ENCODE data around the gene GJC1.
"Not testable (repeated sequence)": the region's sequence is repeated elsewhere in the genome, so short reads cannot be mapped to it uniquely, and the experiment has no call there.

The GJC1 gene

DNA sequence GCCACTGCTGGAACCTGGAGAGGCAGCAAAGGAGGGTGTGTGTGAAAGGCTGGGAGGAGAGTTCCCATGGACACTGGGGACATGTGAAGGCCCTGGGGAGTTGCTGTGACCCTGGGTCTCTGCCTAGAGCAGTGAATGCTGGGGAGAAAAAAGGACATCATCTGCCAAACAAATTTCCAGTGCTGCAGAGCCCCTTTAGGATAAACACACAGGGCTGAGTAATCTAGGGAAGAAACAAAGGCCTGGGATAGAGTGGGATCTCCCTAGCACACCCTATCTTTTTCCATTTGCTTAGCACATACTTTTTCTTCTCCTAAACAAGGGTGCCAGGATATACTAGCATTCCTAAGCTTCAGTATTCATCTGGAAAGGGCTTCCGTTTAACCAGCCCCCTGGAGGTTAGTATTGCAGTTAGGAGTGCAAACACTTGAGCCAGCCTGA lies 14.3 kb upstream of the GJC1 start:
- DNase-seq: no peak

DNA sequence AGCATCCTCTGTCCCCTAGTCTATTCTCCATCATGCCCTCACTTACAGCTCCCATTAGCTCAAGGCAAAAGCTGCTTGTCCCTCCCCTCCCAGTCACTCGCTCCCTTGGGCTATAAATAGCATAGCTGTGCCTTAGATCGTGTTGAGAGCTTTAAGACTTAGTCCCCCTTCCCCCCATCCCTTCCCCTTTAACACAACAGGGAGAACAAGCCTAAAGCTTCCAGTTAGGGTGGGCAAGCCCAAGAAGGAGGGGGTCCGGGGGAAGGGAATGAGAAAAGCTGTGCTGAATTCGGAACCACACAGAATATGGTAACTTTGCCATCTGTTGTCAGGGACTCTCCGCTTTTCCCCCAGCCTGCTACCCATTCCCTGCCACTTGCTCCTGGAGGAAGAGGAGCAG lies 12.7 kb upstream of the GJC1 start:
- no peak for DNase-seq

DNA sequence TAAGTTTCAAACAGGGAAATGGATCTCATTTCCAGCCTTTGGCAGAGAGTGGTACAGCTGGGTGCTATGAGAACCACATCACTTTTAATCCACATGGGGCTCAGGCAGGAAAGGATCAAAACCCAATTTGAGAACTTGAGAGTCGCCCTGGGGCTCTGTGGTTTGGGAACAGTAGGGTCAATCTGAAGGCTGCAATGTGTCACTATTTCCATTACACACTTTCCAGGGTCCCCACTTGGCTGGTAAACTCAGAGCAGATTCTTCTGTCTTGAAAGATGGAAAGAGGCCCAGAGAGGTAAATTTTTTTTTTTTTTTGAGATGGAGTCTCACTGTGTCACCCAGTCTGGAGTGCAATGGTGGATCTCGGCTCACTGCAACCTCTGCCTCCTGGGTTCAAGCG lies 10.8 kb upstream of the GJC1 start:
- DNase-seq: no peak

DNA sequence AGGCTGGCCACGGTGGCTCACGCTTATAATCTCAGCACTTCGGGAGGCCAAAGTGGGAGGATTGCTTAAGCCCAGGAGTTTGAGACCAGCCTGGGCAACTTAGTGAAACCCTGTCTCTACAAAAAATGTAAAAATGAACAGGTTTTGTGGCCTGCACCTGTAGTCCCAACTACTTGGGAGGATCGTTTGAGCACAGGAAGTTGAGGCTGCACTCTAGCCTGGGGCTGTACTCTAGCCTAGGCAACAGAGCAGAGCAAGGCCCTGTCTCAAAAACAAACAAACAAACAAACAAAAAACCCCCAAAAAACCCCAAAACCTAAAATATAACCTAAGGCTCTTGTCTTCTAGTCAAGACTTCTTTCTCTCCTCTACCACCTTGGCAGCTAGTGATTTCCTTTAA lies 10.2 kb upstream of the GJC1 start:
- DNase-seq: no peak

DNA sequence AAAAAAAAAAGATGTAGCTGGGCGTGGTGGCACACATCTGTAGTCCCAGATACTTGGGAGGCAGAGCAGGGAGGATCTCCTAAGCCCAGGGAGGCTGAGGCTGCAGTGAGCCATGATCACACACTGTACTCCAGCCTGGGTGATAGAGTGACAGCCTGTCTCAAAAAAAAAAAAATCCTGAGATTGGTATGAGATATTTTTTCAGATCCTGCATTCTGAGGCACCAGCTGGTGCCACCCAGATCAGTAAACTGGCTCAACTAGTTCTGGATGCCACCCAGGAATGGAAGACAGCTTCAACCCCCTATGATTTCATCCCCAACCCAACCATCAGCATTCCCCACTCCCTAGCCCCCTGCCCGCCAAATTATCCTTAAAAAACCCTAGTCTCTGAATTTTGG lies 7.1 kb upstream of the GJC1 start:
- no peak for DNase-seq

DNA sequence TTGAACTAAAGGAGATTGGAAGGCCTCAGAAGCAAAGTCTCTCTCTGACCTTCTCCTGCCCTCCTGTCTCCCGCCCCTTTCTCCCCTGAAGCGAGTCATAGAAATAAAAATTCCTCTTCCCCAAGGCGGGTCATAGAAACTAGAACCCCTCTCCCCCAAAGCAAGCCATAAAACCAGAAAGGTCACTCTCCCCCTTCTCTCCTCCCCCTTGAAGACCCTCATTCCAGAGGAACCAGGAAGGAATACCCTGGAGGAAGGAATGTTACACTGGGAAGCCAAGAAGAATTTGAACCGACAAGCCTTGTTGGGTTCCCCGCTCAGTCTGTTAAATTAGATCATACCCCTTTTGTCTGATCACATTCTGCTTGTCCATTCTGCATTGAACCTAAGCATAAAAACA lies 2.7 kb upstream of the GJC1 start:
- no peak for DNase-seq

DNA sequence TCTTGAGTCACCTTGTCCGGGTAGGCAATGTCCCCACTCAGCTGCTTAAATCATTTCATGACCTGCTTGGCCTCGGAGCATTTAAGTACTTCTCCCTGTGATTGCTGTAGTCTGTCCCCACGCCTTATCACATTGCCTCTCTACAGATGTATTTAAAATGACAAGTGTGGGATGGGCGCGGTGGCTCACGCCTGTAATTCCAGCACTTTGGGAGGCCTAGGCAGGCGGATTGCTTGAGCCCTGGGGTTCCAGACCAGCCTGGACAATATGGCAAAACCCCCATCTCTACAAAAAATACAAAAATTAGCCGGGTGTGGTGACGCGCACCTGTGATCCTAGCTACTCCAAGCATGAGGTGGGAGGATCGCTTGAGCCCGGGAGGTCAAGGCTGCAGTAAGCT lies 1.3 kb upstream of the GJC1 start:
- no peak for DNase-seq

DNA sequence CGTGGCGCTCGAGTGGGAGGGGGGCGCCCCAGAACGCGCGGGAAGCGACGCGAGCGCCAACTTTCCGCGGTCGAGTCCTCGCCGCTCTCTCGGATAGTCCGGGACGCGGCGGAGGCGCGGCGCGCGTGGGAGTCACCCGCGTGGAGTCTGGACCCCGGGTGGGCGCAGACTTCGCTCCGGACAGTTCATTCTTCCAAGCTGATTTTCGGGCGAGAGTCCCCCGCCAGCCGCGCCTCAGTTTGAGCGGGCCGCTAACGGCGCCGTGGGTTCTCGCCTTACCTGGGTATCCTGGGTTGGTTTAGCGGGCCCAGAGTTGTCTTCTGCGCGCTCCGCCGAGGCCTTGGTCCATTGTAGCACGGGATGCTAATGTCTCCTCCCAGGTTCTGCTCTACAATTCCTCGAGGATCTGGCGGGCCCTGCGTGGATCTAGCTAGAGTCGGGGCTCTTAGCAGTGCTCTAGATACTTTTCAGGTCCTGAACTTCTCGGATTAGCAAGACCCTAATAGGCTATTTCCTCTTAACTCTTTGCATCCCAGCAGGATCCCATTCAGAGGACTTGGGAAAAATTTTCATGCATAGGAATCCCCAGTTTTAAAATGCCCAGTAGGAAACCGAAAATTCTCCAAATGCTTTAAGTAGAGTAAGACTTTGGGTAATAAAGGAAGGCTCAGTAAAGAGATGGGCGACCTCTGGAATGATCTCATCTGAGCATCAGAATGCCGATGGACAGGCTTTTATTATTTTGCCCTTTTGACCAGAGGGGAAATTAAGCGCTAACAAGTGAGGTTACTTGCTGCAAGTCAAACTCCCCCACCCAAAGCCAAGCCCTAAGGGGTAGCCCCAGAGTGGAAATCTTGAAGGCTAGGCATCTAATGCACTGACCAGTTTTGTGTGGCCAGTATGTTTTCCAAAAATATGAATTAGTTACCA lies 537 bp upstream of the GJC1 start:
- DNase-seq: no peak

DNA sequence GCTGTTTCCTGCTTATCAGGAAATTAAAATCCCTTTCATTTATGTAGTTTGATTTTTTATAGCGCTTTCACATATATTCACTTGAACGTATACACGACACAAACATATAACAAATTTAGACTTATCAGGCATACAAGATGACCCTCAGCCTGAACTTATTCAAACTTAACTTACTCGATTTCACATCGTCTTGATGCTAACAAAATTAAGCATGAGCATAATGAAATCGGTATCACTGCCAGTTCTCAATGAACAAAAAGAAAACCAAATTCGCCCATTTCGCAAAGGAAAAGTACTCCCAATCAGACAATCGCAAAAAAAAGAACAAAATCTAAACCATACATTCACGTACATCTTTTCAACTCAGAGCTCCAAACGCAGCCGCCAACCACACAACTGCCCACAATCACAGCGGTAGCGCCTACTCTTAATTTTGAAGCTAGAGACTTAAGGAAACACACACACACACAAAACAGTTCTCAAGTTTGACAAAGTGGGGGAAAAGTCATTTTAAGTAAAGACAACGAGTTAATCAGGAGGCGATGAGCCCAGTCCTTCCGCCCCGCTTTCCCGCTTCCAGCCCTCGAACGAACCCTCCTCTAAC lies 1.1 kb downstream of the GJC1 start:
- DNase-seq: no peak

DNA sequence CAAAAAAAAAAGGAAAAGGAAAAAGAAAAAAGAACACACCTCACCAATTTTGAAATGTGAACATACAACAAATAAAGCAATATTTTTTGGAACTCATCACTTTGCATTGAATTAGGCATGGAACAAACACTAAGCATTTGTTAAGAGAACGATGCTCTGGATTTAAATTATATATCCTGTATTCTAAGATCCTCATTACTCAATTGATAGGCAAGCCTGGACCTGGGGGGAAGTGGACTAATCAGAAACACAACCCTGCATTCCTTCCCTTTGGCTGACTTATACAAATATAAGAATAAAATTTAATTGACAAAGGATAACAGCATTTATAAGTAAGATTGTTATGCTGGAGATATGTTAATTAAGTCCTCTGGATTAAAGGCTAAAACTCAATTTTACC lies 2.2 kb downstream of the GJC1 start:
- DNase-seq: no peak

DNA sequence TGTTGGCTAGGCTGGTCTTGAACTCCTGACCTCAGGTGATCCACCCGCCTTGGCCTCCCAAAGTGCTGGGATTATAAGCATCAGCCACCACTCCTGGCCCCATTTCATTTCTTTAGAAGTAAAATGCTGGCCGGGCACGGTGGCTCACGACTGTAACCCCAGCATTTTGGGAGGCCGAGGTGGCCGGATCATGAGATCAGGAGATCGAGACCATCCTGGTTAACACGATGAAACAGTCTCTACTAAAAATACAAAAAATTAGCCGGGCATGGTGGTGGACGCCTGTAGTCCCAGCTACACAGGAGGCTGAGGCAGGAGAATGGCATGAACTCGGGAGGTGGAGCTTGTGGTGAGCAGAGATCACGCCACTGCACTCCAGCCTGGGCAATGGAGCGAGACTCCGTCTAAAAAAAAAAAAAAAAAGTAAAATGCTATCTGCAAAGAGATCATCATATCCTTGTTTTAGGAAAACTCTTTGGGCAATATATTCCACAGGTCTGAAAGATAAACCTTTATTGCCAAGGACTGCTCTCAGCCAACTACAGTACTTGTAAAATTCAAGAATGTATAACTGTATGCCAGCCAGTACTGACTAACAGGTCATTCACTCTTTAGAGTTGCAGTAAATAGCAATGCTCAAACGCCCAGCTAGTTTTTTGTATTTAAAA lies 3.8 kb downstream of the GJC1 start:
- no peak for DNase-seq

DNA sequence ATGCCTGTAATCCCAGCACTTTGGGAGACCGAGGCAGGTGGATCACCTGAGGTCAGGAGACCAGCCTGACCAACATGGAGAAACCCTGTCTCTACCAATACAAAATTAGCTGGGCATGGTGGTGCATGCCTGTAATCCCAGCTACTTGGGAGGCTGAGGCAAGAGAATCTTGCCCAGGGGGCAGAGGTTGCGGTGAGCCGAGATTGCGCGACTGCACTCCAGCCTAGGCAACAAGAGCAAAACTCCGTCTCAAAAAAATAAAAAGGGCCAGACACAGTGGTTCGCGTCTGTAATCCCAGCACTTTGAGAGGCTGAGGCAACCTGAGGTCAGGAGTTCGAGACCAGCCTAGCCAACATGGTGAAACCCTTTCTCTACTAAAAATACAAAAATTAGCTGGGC lies 4.9 kb downstream of the GJC1 start:
- not testable (repeated sequence) for DNase-seq

DNA sequence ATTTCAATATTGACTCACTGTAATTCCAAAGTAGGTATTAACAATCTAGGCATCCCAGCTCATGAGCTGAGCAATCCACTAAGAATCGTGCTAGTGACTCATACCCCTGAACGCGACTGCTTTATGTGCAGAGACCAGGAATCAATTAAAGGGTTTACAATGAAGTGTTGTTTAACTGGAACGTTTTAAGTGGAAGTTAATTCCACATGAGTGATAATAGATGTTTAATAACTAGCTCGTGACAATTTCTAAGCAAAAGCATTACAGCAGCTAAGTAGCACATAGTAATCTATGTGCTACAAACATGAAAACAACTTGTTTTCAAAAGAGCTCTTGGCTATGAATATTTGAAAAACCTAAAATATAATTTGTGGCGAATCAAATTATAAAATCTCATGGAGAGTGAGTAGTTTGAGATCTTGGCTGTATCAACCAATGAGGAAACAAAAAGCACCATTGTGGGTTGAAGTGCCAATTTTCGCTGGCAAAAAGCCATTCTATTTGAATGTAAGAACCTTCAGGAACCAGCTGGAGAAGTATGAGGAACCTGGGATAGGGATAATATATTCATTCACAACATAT lies 9.4 kb downstream of the GJC1 start:
- DNase-seq: no peak

DNA sequence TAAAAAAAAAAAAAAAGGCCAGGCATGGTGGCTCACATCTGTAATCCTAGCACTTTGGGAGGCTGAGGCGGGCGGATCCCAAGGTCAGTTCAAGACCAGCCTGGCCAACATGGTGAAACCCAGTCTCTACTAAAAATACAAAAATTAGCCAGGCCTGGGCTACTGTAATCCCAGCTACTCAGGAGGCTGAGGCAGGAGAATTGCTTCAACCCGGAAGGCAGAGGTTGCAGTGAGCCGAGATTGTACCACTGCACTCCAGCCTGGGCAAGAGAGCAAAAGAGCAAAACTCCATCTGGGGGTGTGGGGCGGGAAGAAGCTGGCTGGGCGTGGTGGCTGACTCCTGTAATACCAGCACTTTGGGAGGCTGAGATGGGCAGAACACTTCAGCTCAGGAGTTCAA lies 11.6 kb downstream of the GJC1 start:
- not testable (repeated sequence) for DNase-seq

DNA sequence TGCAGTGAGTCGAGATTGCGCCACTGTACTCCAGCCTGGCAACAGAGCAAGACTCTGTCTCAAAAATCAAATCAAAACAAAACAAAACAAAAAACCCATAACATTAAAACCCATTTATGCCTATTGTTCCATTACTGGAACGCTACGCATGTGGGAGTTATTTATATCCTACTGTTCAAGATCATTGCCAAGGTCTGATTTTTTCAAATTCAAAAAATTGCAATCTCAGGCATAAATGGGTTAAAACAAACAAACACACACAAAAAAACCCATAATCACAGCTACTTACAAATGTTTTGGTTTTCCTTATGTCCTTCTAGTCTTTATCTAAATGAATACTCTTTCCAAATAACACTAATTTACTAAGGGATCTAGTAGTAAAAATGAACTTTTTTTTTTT lies 17.8 kb downstream of the GJC1 start:
- DNase-seq: no peak

DNA sequence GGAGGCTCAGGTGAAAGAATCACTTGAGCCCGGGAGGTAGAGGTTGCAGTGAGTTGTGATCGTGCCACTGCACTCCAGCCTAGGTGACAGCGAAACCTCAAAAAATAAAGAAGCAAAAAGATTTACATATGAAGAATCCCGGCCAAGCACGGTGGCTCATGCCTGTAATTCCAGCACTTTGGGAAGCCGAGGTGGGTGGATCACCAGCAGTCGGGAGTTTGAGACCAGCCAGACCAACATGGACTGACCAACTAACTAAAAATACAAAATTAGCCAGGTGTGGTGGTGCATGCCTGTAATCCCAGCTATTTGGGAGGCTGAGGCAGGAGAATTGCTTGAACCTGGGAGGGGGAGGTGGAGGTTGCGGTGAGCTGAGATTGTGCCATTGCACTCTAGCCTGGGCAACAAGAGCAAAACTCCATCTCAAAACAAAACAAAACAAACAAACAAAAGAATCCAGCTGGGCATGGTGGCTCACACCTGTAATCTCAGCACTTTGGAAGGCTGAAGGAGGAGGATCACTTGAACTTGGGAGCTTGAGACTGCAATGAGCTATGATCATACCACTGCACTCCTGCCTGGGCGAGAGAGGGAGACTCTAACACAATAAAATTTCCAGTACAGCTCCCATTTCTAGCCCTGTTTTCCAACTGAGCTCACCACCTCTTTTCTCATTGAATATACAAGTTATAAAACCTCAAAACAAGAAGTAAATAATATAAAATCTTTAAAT lies 21.3 kb downstream of the GJC1 start:
- DNase-seq: not testable (repeated sequence)

DNA sequence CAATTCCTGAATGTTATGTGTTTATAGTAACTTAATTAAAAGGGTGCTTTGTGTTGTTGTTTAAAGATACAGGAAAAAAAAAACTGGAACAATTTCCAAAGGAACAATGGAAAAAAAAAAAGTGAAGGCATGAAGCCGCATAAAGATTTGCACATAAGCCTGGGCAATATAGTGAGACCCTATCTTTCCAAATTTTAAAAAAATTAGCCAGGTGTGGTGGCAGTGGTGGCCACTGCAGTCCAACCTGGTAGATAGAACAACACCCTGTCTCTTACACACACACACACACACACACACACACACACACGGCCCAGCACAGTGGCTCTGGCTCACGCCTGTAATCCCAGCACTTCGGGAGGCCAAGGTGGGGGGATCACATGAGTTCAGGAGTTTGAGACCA lies 21.9 kb downstream of the GJC1 start:
- no peak for DNase-seq

DNA sequence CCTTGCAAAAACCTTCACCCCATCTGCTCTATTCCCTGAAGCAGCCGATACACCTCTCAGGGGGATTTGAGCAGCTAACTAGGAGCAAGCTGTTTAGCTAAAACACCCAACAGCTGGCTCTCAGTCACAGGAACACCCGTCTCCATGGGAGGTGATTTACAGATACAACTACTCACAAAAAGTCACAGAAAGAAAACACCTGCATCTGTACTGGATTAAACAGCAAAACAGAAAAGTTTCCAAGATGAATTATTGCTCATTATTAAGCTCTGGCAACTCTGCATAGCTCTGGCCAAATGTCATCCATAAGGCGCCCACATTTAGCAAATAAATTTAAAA lies 22.3 kb downstream of the GJC1 start:
- no peak for DNase-seq

DNA sequence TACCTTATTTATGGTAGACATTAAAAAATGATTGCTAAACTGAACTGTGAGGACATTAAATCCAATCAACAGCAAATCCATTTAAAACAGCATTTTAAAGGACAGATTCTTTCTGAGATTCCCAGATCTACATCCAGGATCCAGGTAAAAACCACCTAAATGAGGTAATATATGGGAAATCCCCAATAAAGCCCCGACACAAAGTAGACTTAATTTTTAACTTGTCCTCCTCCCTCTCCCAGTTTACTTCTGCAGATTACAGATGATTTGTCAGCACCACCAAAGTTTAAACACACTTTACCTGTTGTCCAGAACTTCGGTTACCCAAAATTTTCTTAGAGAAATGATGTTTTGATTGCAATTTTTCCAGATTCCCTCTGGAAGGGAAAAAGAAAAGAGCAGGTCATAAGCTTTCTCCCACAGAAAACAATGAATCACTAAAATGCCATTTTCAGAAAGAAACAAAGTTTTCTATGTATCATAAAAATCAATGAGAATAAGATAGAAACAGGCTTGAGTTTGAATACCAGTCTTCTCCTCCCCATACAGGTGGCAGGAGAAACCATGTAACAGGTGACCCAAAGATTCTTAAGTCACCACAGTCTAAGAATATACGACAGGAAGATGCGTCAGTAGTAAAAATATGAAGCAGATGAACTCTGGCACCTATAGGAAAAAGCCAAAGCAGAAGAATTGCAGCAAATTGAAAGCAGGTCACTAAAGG lies 22.8 kb downstream of the GJC1 start:
- DNase-seq: no peak

DNA sequence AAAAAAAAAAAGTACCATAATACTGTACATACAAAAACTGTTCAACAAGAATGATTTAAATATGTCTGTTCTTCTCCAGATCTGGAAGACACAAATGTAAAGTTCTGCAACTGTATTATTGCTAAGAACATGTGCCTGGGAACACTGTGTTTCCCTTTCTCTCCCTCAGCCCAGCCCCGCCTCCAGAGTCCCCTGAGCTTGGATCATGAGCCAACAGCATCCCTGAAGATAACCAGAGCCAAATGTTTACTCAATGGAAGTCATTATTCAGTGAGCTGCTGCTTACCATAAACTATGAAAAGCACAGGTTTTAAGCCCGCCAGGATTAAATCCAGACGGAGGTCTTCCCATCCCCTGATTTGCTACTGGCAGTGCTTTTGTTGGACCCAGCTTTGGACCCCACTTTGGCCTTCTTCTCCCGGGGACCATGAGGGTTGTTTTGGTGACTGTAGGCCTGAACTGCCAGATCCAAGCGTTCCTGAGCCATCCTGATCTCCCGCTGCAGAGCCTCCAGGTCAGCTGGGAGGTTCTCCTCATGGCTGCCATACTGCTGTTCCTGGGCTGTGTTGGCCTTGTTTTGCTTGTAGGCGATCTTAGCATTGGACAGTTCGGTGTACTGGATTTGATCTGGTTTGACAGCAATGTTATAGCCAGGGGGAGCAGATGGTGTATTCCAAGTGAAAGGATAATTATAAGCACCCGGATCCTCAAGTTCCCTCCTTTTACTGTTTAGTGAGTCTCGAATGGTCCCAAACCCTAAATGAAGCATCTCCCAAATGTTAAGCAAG lies 25.6 kb downstream of the GJC1 start:
- DNase-seq: no peak

DNA sequence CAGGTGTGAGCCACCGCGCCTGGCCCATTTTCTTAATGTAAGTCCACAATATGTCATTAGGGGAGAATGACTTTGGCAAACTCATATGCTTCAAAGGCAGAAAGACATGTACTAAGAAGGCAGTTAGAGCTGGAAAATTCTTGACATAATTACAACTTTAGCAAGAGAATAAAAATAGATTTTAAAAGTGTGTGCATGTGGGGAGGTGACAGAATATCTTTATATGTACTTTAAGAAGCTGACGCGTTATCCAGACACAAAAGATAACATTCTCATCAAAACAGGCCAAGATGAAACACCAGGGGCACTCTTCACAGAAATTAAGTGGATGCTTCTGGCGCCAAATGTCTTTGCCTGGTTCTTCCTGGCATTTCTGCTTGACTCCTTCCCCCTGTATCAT lies 28.2 kb downstream of the GJC1 start:
- DNase-seq: no peak

Data from effector CD8-positive, alpha-beta T cell (primary cell).